ENCODE data around the gene HSPG2. TPM values are rescaled to one million over a fixed set of nuclear protein-coding genes. Genes with fewer than 3 reads are reported as not detected.
A peak's percentile ranks its signal among the peaks of the same experiment; 100 is the strongest.

The HSPG2 gene
- total RNA-seq, 1 experiment from 2014 or later, result 35.1 TPM

DNA sequence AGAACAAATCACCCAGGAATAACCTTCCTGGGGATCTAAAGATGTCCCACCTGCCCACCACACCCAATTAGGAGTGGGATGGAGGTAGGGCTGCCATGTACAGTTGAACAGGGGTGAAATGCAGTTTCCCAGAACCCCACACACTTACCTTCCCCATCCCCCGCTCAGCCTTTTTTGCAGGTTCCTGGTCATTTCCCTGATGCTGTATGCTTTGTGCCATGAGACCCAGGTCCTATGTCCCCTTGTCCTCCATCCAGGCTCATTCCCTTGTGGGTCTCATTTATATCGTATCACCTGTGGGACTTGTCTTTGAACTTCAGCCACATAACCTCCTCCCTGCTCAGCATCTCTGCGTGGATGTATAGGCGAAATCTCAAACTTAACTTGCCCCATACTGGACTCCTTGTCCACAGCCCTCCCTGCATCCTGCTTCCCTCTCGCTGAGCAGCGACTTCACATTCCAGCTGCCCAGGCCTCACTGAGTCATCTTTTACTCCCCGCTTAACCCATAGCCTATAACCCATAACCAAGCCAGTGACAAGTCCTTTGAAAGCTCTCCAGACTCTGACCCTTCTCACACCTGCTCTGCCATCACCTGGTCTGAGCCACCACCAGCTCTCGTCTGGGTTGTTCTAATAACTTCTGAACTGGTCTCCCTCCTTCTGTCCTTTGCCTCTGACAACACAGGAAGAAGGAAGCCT lies 120.4 kb downstream of the HSPG2 start:
- ATAC-seq (peak; percentile 81), DNase-seq (peak; percentile 80)
- Histone ChIP-seq H3K9ac (ENCODE audit: low read length) (no peak overlapping the region), H3K9me3 (ENCODE audit: low read length) (no peaks in the 10 kb centered on the region), H4K20me1 (ENCODE audit: low read length) (no peaks in the 10 kb centered on the region), H3K4me2 (ENCODE audit: low read length) (peak overlapping the region; percentile 36), H3F3A (ENCODE audit: low read length, unreplicated experiment) (no peaks in the 10 kb centered on the region), H3K9me2 (replicated peaks; ENCODE audit: low read length) (no peaks in the 10 kb centered on the region), H3K4me1 (ENCODE audit: insufficient read depth, low read length) (peaks cover 14% of the 10 kb centered on the region), H3K27ac (ENCODE audit: low read length) (0 out of 2 replicates have a peak overlapping the region, but pooled peaks have one; percentile 1), H2AFZ (ENCODE audit: low read length) (no peak overlapping the region), H3K79me2 (ENCODE audit: low read length) (no peaks in the 10 kb centered on the region), H3K27me3 (ENCODE audit: low read length) (no peaks in the 10 kb centered on the region), H3K36me3 (ENCODE audit: low read depth, low read length) (no peaks in the 10 kb centered on the region), H3K4me3 (ENCODE audit: low read length) (no peak overlapping the region)
- ChIA-PET CTCF (no interaction called here), POLR2A (ENCODE audit: unreplicated experiment) (no interaction called here)
- TF ChIP-seq EZH2 (IDR thresholded peaks at IDR 0.05; ENCODE audit: low read length, unreplicated experiment), result no peak
- TF ChIP-seq CTCF (conservative IDR thresholded peaks at IDR 0.05; ENCODE audit: low read depth, low read length), result no peak
- no peak for TF ChIP-seq EZH2phosphoT487 (IDR thresholded peaks at IDR 0.05; ENCODE audit: borderline replicate concordance, low read length)
- BruUV-seq (replicated peaks), result no TSS peak
- intact Hi-C loops (cut with micrococcal nuclease), result loop anchor here (2.0 kb wide), 1 partner anchor 34 kb away; the partner anchor contains the start of gene USP48

- H3K36me3 ChIP-seq (ENCODE audit: low read depth, low read length), result no peaks in the 10 kb centered on the region
- no peak overlapping the region for H2AFZ ChIP-seq (ENCODE audit: low read length)
- no peaks in the 10 kb centered on the region for H3K27me3 ChIP-seq (ENCODE audit: low read length)
- H4K20me1 ChIP-seq (ENCODE audit: low read length), result no peaks in the 10 kb centered on the region
- no peak overlapping the region for H3K27ac ChIP-seq (ENCODE audit: low read length)
- H3K79me2 ChIP-seq (ENCODE audit: low read length), result no peaks in the 10 kb centered on the region
- BruUV-seq (replicated peaks), result no TSS peak
- H3K9me3 ChIP-seq (ENCODE audit: low read length), result no peaks in the 10 kb centered on the region
- H3K4me1 ChIP-seq (ENCODE audit: insufficient read depth, low read length), result peaks cover 14% of the 10 kb centered on the region
- POLR2A ChIA-PET (ENCODE audit: unreplicated experiment), result no interaction called here
- H3K4me3 ChIP-seq (ENCODE audit: low read length), result no peak overlapping the region
- no peaks in the 10 kb centered on the region for H3F3A ChIP-seq (ENCODE audit: low read length, unreplicated experiment)
- H3K4me2 ChIP-seq (ENCODE audit: low read length), result no peak overlapping the region
- no peaks in the 10 kb centered on the region for H3K9me2 ChIP-seq (replicated peaks; ENCODE audit: low read length)
- DNase-seq, result no peak
- no peak overlapping the region for H3K9ac ChIP-seq (ENCODE audit: low read length)
- intact Hi-C loops (cut with micrococcal nuclease), result loop anchor here (2.0 kb wide), 1 partner anchor 33 kb away; the partner anchor contains the start of gene USP48
- no peak for ATAC-seq
- CTCF ChIA-PET, result no interaction called here
- TF ChIP-seq EZH2phosphoT487 (IDR thresholded peaks at IDR 0.05; ENCODE audit: borderline replicate concordance, low read length), result no peak
- TF ChIP-seq EZH2 (IDR thresholded peaks at IDR 0.05; ENCODE audit: low read length, unreplicated experiment), result no peak
- TF ChIP-seq CTCF (conservative IDR thresholded peaks at IDR 0.05; ENCODE audit: low read depth, low read length), result no peak
Measured at GRCh38 chr1:21815724-21816321, 121.3 kb downstream of the HSPG2 start.

Data from PC-3 (cell line).